ENCODE results near the gene UTS2R. TPM values are rescaled to one million over a fixed set of nuclear protein-coding genes. Genes with fewer than 3 reads are reported as not detected.
"Not testable (repeated sequence)": the region's sequence is repeated elsewhere in the genome, so short reads cannot be mapped to it uniquely, and the experiment has no call there.

Gene UTS2R
- total RNA-seq, 1 donor from 2014 or later, result not detected

DNA sequence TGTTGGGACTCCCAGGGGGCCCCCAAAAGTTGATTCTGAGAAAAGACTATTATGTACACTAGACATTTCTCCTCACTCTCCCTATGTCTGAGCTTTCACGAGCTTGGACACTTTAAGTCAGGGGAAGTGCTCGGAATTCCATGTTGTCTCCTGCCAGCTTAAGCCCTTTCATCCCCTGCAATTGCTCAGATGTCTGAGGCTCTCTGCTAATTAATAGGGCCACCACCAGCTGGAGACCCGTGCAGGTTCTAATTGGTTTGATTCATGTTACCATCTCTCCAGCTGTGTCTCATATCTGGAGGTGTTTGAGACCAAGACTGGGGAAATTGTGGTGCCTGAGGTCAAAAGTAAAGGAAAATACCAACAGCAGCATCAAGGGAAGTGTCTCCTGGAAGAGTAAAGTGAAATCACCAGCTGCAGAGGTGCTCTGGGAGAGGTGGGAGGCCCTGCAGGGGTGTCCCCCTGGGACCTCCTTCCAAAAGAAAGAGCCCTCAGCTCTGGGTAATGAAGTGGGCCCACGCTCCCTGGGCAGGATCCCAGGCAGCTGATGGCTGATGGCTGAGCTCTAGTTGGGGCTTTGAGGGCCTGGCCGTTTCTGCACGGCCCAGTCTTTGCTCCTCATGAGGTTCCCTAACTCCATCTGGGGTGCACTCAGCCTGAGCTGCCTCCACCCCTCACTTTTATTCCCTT, 5.8 kb upstream of the UTS2R start:
- no peak for TF ChIP-seq CTCF (conservative IDR thresholded peaks at IDR 0.05; ENCODE audit: low read depth, low read length)
- no peak overlapping the region for H3K4me3 ChIP-seq (ENCODE audit: low read depth, low read length)
- DNase-seq (ENCODE audit: low read depth), result no peak

DNA sequence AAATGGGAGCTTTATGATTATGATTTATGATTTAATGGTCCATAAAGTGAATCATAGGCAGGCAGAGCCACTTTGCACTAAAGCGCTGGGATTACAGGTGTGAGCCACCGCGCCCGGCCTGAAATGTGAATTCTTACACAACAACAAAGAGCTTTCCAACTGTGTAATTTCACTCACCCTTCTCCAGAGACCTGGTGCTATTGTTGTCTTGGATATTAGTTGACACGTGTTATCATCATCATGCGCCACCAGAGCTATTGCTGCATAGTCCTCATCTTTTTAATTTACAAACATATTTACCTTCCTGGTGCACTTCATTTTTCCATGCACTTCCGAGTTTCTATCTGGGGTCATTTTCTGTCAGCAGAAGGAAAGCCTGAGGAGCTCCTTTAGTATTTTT, 4.8 kb upstream of the UTS2R start:
- H3K4me3 ChIP-seq (ENCODE audit: low read depth, low read length), result no peak overlapping the region
- TF ChIP-seq CTCF (conservative IDR thresholded peaks at IDR 0.05; ENCODE audit: low read depth, low read length), result no peak
- no peak for DNase-seq (ENCODE audit: low read depth)

- H3K4me3 ChIP-seq (ENCODE audit: low read depth, low read length), result no peak overlapping the region
- no peak for DNase-seq (ENCODE audit: low read depth)
- TF ChIP-seq CTCF (conservative IDR thresholded peaks at IDR 0.05; ENCODE audit: low read depth, low read length), result no peak
These were observed 3.6 kb upstream of the UTS2R start for GRCh38 chr17:82367724-82368524.

DNA sequence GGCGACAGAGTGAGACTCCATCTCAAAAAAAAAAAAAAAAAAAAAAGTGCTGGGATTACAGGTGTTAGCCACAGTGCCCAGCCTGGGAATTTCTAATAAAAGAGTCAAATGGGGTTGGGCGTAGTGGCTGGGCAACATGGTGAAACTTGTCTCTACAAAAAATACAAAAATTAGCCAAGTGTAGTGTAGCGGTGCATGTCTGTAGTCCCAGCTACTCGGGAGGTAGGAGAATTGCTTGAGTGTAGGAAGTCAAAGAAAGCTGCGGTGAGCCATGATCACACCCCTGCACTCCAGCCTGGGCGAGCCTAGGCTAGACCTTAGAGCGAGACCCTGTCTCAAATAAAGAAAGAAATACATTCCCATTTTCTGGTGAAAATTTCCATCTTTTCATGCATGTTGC, 2.4 kb upstream of the UTS2R start:
- no peak for TF ChIP-seq CTCF (conservative IDR thresholded peaks at IDR 0.05; ENCODE audit: low read depth, low read length)
- DNase-seq (ENCODE audit: low read depth), result no peak
- no peak overlapping the region for H3K4me3 ChIP-seq (ENCODE audit: low read depth, low read length)

DNA sequence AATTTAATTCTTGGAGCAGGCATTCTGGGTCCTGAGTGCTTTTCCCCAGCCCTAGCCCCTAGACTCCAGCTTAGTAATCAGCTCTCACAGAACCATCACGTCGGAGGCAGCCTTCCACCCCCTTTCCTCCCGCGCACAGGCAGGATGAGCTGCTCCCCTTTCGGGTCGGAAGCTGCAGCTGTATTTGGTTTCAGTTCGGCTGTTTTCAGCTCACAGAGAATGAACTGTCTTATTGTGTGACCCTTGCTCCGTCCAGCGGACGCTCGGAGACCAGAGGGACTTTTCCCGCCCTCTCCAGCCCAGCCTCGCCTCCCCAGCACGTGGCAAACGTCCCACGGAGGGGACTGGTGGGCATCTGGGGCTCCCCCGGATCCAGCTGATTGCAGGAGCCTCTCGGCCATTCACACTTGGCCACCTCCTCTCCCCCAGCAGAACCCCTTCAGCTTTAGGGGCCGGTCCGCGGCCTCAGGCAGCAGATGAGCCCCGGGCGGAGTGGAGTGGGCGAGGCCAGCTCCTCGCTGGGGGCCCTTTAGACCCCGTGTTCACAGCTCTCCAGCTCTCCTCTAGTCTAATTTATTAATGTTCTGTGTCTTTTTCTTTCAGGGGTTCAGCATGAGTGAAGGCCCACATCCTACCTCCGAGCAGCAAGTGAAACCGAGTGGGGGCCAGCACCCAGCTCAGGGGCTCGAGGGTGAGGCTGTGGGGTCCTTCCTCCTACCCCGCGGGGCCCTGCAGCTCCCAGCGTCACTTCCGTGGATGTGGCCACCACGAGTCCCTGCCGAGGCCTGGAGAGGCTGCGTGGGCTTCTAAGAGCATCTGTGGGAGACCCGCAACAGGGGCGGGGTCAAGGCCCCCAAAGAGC, 863 bp upstream of the UTS2R start:
- DNase-seq (ENCODE audit: low read depth), result no peak
- H3K4me3 ChIP-seq (ENCODE audit: low read depth, low read length), result peak overlapping the region; percentile 43
- TF ChIP-seq CTCF (conservative IDR thresholded peaks at IDR 0.05; ENCODE audit: low read depth, low read length), result no peak

DNA sequence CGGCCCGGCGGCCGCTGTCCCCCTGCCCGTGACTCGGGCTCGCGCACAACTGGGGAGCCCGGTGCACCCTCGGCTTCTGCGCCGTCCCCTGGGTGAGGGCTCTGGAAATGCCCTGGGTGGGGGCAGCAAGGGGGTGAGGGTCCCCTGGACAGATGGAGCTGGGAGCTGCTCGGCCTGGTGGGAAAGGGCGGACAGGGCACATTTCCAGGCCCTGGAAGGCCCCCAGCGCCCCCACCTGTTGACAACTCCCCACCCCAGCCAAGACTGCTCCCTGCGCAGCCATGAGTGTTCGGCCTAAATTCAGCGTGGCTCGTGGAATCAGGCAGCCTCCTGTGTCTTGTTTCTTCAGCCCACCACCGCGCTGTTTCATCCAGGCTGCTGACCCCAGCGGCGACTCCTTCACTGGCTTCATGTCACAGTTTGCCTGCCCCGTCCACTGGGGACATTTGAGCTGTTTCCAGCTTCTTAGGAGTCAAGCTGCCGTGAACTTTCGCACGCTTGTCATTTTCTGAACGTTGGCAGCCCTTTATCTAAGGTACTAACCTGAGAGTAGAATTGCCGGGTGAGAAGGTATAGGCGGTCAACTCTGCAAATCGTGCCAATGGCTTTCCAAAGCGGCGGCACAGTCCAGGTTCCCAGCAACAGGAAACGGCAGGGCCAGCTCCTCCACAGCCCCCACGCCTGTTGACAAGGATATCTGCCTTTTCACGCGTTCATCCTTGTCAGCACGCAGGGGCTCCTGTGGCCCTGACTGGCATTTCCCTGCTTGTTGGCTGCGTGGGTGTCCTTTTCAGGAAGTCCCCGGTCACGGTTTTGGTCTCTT, 895 bp downstream of the UTS2R start:
- no peak overlapping the region for H3K4me3 ChIP-seq (ENCODE audit: low read depth, low read length)
- no peak for TF ChIP-seq CTCF (conservative IDR thresholded peaks at IDR 0.05; ENCODE audit: low read depth, low read length)
- no peak for DNase-seq (ENCODE audit: low read depth)

GRCh38 chr17:82373072-82373452, 1.5 kb downstream of the UTS2R start:
- not testable (repeated sequence) for H3K4me3 ChIP-seq (ENCODE audit: low read depth, low read length); DNase-seq (ENCODE audit: low read depth)

Measured in epithelial cell of proximal tubule (primary cell).